Sigmoid colon (tissue), 4 donors: ENCODE data around the gene TEDC1.

Source experiments
- EP300 ChIP-seq, 4 donors: sonication (generic); formaldehyde crosslinking; IDR thresholded peaks; one replicate each; pipeline ENCODE4 v1.6.1; 2017; ENCODE audit warnings: antibody characterized with exemption in 4 of 4
- POLR2A ChIP-seq, 2 donors: fragments of 450-650 bp; IDR thresholded peaks; one replicate each; pipeline ENCODE4 v1.6.1; 2016; ENCODE audit warnings: antibody characterized with exemption in 2 of 2, mild to moderate bottlenecking in 2 of 2, moderate library complexity in 2 of 2
- POLR2AphosphoS5 ChIP-seq, 4 donors: sonication (generic); formaldehyde crosslinking; IDR thresholded peaks; one replicate each; pipeline ENCODE4 v1.6.1; 2017; ENCODE audit warnings: antibody characterized with exemption in 4 of 4
- TF ChIP-seq, protein P1 (sequence below), 4 experiments: fragments of 450-650 bp in 3 of 4; fragments of 200-600 bp in 1 of 4; IDR thresholded peaks; one replicate each; pipeline ENCODE4 v1.5.1; 2016 to 2019; ENCODE audit warnings: antibody characterized with exemption in 4 of 4, mild to moderate bottlenecking in 3 of 4, moderate library complexity in 2 of 4

DNA sequence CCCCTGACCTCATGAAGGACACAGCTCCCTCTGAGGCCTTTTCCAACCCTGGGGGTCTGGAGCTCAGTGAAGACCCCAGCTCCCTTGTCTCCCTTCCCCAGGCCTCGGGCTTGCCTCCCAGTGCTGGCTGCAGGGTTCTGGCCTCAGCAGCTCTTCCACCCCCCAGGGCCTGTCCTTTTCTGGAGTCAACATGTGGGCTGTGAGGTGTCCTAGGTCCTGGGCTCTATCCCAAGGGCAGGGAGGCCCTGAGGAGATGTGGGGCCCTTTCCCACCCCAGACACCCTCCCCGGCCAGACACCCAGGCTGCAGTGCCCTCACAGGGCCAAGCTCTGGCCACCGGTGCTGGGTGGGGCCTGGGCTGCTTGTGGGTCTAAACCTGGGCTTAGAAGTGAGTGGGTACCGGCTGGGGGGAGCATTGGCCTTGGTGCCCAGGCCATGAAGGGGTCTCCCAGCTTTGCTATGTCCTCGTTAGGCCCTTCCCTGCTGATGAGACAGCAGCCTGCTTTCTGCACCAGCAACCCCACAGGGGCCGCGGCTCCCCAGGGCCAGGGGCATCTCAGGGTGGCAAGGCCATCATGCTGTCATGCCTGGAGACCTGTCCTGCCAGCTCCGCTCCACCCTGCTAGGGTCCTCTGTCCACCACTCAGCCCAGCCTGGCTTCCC lies 19.1 kb upstream of the TEDC1 start:
- TF ChIP-seq POLR2A (IDR thresholded peaks at IDR 0.05), result no peak
- TF ChIP-seq, protein P1, sequence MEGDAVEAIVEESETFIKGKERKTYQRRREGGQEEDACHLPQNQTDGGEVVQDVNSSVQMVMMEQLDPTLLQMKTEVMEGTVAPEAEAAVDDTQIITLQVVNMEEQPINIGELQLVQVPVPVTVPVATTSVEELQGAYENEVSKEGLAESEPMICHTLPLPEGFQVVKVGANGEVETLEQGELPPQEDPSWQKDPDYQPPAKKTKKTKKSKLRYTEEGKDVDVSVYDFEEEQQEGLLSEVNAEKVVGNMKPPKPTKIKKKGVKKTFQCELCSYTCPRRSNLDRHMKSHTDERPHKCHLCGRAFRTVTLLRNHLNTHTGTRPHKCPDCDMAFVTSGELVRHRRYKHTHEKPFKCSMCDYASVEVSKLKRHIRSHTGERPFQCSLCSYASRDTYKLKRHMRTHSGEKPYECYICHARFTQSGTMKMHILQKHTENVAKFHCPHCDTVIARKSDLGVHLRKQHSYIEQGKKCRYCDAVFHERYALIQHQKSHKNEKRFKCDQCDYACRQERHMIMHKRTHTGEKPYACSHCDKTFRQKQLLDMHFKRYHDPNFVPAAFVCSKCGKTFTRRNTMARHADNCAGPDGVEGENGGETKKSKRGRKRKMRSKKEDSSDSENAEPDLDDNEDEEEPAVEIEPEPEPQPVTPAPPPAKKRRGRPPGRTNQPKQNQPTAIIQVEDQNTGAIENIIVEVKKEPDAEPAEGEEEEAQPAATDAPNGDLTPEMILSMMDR (IDR thresholded peaks at IDR 0.05), result no peak
- no peak for TF ChIP-seq EP300 (IDR thresholded peaks at IDR 0.05)
- no peak for TF ChIP-seq POLR2AphosphoS5 (IDR thresholded peaks at IDR 0.05)
